HepG2 (cell line): ENCODE measurements around the gene CUL9. TPM values are rescaled to one million over a fixed set of nuclear protein-coding genes. Genes with fewer than 3 reads are reported as not detected.
A peak's percentile ranks its signal among the peaks of the same experiment; 100 is the strongest.

Experiments used
- CEBPZ ChIP-seq: IDR thresholded peaks from 2 replicates; pipeline ENCODE4 v1.6.1; 2012; ENCODE audit warnings: low read length, improper control_type of control experiment
- CHCHD3 ChIP-seq: sonication (generic); formaldehyde crosslinking; IDR thresholded peaks from 2 replicates; pipeline ENCODE4 v1.8.0; 2022; ENCODE audit warnings: mild to moderate bottlenecking, missing genetic modification reagents, moderate library complexity
- ETV5 ChIP-seq: IDR thresholded peaks from 2 replicates; pipeline ENCODE4 v1.6.1; 2018; ENCODE audit warnings: missing biosample characterization, missing genetic modification reagents, inconsistent platforms, borderline replicate concordance
- GABPB1 ChIP-seq: IDR thresholded peaks from 2 replicates; pipeline ENCODE4 v1.6.1; 2016; ENCODE audit warnings: mild to moderate bottlenecking, missing genetic modification reagents, moderate library complexity, missing compliant biosample characterization
- HDAC2 ChIP-seq: sonication (generic); formaldehyde crosslinking; IDR thresholded peaks from 2 replicates; pipeline ENCODE4 v1.4.0; 2020; ENCODE audit warnings: missing genetic modification reagents
- HMGA1 ChIP-seq: sonication (generic); formaldehyde crosslinking; conservative IDR thresholded peaks from 2 replicates; pipeline ENCODE4 v1.4.0; 2020; ENCODE audit warnings: missing genetic modification reagents
- HNRNPLL ChIP-seq: fragments of 200-400 bp; formaldehyde crosslinking; IDR thresholded peaks from 2 replicates; pipeline ENCODE4 v1.6.1; 2017; ENCODE audit warnings: mild to moderate bottlenecking, low read depth, low read length; ENCODE audit not compliant: poor library complexity, severe bottlenecking
- IRF2 ChIP-seq: IDR thresholded peaks from 2 replicates; pipeline ENCODE4 v1.6.1; 2018; ENCODE audit warnings: missing genetic modification reagents, missing compliant biosample characterization
- MAFK ChIP-seq, 2 experiments: IDR thresholded peaks in 1 of 2; conservative IDR thresholded peaks in 1 of 2; 2 replicates each; pipeline ENCODE4 v1.6.1; 2011; ENCODE audit warnings: improper control_type of control experiment in 2 of 2, low read length in 2 of 2
- MLXIP ChIP-seq: sonication (generic); formaldehyde crosslinking; IDR thresholded peaks from 2 replicates; pipeline ENCODE4 v1.9.0; 2021; ENCODE audit warnings: missing genetic modification reagents, borderline replicate concordance
- MTF1 ChIP-seq: sonication (generic); formaldehyde crosslinking; IDR thresholded peaks from 2 replicates; pipeline ENCODE4 v1.5.0; 2020; ENCODE audit warnings: missing genetic modification reagents
- TARDBP ChIP-seq: sonication (generic); formaldehyde crosslinking; IDR thresholded peaks from 2 replicates; pipeline ENCODE4 v1.8.0; 2022; ENCODE audit warnings: mild to moderate bottlenecking, missing genetic modification reagents
- TEF ChIP-seq: sonication (generic); formaldehyde crosslinking; IDR thresholded peaks from 2 replicates; pipeline ENCODE4 v1.5.0; 2020; ENCODE audit warnings: missing genetic modification reagents
- YEATS2 ChIP-seq: sonication (generic); formaldehyde crosslinking; IDR thresholded peaks from 2 replicates; pipeline ENCODE4 v1.4.0; 2020; ENCODE audit warnings: missing genetic modification reagents, borderline replicate concordance
- ZBTB43 ChIP-seq: sonication (generic); formaldehyde crosslinking; conservative IDR thresholded peaks from 2 replicates; pipeline ENCODE4 v1.4.0; 2020; ENCODE audit warnings: missing genetic modification reagents
- ZNF292 ChIP-seq: sonication (generic); formaldehyde crosslinking; IDR thresholded peaks from 2 replicates; pipeline ENCODE4 v1.8.1; 2022; ENCODE audit warnings: mild to moderate bottlenecking, low read depth, missing genetic modification reagents, borderline replicate concordance
- ZNF335 ChIP-seq: sonication (generic); formaldehyde crosslinking; IDR thresholded peaks from 2 replicates; pipeline ENCODE4 v1.4.0; 2020; ENCODE audit warnings: missing genetic modification reagents
- ZNF672 ChIP-seq: sonication (generic); formaldehyde crosslinking; IDR thresholded peaks from 2 replicates; pipeline ENCODE4 v1.8.1; 2022; ENCODE audit warnings: missing genetic modification reagents
- ZSCAN21 ChIP-seq: sonication (generic); formaldehyde crosslinking; IDR thresholded peaks from 2 replicates; pipeline ENCODE4 v1.8.0; 2022; ENCODE audit warnings: mild to moderate bottlenecking, missing genetic modification reagents, moderate library complexity, borderline replicate concordance
- polyA plus RNA-seq, 8 experiments: library from polyadenylated mRNA; depleted of rRNA in 3 of 8; stranded (reverse) in 7 of 8; unstranded in 1 of 8; fragments of >200 nt; fragmentation: Illumina TruSeq in 4 of 8; extraction: Trizol in 4 of 8; gene quantifications; 2 replicates each; pipeline versions ENCODE4 v1.2.1 to v1.2.3, GENCODE V29; 2011 to 2016; ENCODE audit warnings: low read depth in 4 of 8, missing spikeins in 1 of 8, mixed read lengths in 1 of 8; ENCODE audit not compliant: insufficient read depth in 1 of 8
- total RNA-seq, 5 experiments: library from RNA; depleted of rRNA; stranded (reverse); fragments of >200 nt; fragmentation: Illumina TruSeq; extraction: Trizol; gene quantifications; 2 replicates each; pipeline ENCODE4 v1.2.3, GENCODE V29; 2016; ENCODE audit warnings: low read depth in 1 of 5

CUL9 gene
- total and polyA plus RNA-seq, 2 of the 13 experiments (the other 11 are each of a cell fraction or from before 2014, with no cell fraction given), result 11.4 to 13.7 TPM

GRCh38 chr6:43150051-43150751 is 31.8 kb upstream of the CUL9 start (continued):
- TF ChIP-seq ZBTB43 (CRISPR knock-in tag), result 0 out of 2 replicates have a peak, but pooled peaks have one; percentile 46
- TF ChIP-seq ZNF292, result peak; percentile 67; the same call in 1 of the 2 replicates
- no peak for TF ChIP-seq CHCHD3
- TF ChIP-seq ZNF335 (CRISPR knock-in tag), result no peak
- no peak for TF ChIP-seq MLXIP
- TF ChIP-seq YEATS2 (CRISPR knock-in tag), result peak; percentile 48; the same call in 1 of the 2 replicates
- no peak for TF ChIP-seq CEBPZ
- no peak for TF ChIP-seq MTF1 (CRISPR knock-in tag)
- TF ChIP-seq ETV5 (CRISPR knock-in tag), result peak; percentile 93
- no peak for TF ChIP-seq MAFK (conservative IDR thresholded peaks at IDR 0.05 in 1 of 2, IDR thresholded peaks at IDR 0.05 in 1 of 2; ENCODE audit: low read length in 2 of 2)
- peak; percentile 67; the same call in 1 of the 2 replicates for TF ChIP-seq HDAC2 (CRISPR knock-in tag)
- TF ChIP-seq TARDBP (CRISPR knock-in tag), result 0 out of 2 replicates have a peak, but pooled peaks have one; percentile 22
- TF ChIP-seq IRF2, result peak; percentile 51
- no peak for TF ChIP-seq HNRNPLL
- TF ChIP-seq TEF (CRISPR knock-in tag), result no peak
- TF ChIP-seq HMGA1 (CRISPR knock-in tag), result no peak
- TF ChIP-seq ZSCAN21, result no peak
- peak; percentile 19; the same call in 1 of the 2 replicates for TF ChIP-seq GABPB1 (CRISPR knock-in tag)
- TF ChIP-seq ZNF672, result no peak
